H1 (cell line): ENCODE measurements around the gene AGPAT4. TPM values are rescaled to one million over a fixed set of nuclear protein-coding genes. Genes with fewer than 3 reads are reported as not detected.

Source experiments
- CTCF ChIA-PET: fragments of 300-600 bp; sonication (Branson Sonifier 250); formaldehyde crosslinking; loops from one replicate; lab custom pipeline; 2021; ENCODE audit not compliant: partially characterized antibody; lab: Charles Lee
- POLR2A ChIA-PET: fragments of 300-600 bp; sonication (Branson Sonifier 250); formaldehyde crosslinking; loops from one replicate; lab custom pipeline; 2021; ENCODE audit warnings: inconsistent platforms; ENCODE audit not compliant: partially characterized antibody; lab: Charles Lee
- DNase-seq, 2 experiments: peaks; one replicate each; pipeline versions ENCODE4 v3.0.0 to v3.0.0-alpha.2; 2010 to 2022; ENCODE audit warnings: low spot score in 2 of 2, low read depth in 1 of 2, mixed read lengths in 1 of 2
- FAIRE-seq: peaks from 2 replicates; lab custom pipeline; 2011; peaks lifted over from hg19 to GRCh38; lab: Jason Lieb, UNC
- H2AFZ ChIP-seq: 2 replicates; pipeline ENCODE4 v1.8.1; 2012; ENCODE audit warnings: low read length, inconsistent platforms
- H2AK5ac ChIP-seq: 2 replicates; pipeline ENCODE4 v1.6.1; 2013; ENCODE audit warnings: low read depth, low read length
- H2BK120ac ChIP-seq: replicated peaks from 2 replicates; pipeline ENCODE3; 2013; ENCODE audit warnings: low read depth, low read length, inconsistent platforms
- H2BK12ac ChIP-seq: 2 replicates; pipeline ENCODE4 v1.6.1; 2013; ENCODE audit warnings: low read depth, low read length
- H2BK15ac ChIP-seq: 2 replicates; pipeline ENCODE4 v1.6.1; 2013; ENCODE audit warnings: low read length
- H2BK20ac ChIP-seq: 2 replicates; pipeline ENCODE4 v1.6.1; 2013; ENCODE audit warnings: low read length
- H2BK5ac ChIP-seq: 2 replicates; pipeline ENCODE4 v1.6.1; 2013; ENCODE audit warnings: low read depth, low read length
- H3K14ac ChIP-seq: 2 replicates; pipeline ENCODE4 v1.6.1; 2013; ENCODE audit warnings: inconsistent platforms; ENCODE audit not compliant: insufficient read length
- H3K18ac ChIP-seq: 2 replicates; pipeline ENCODE4 v1.6.1; 2013; ENCODE audit warnings: low read length; ENCODE audit errors: extremely low read depth
- H3K23ac ChIP-seq: 2 replicates; pipeline ENCODE4 v1.6.1; 2013; ENCODE audit warnings: inconsistent platforms; ENCODE audit not compliant: insufficient read length
- H3K23me2 ChIP-seq: 2 replicates; pipeline ENCODE4 v1.6.1; 2013; ENCODE audit warnings: low read depth, low read length
- H3K27ac ChIP-seq: 2 replicates; pipeline ENCODE4 v1.6.1; 2011; ENCODE audit warnings: low read depth, low read length, inconsistent platforms
- H3K27me3 ChIP-seq, 4 experiments: replicated peaks in 1 of 4; 1 replicate in 1 of 4; 2 replicates in 3 of 4; pipeline versions ENCODE4 v1.6.1 to v1.8.1; 2011 to 2013; ENCODE audit warnings: low read length in 3 of 4, mild to moderate bottlenecking in 3 of 4, inconsistent platforms in 2 of 4, mixed read lengths in 2 of 4, moderate library complexity in 1 of 4; ENCODE audit not compliant: control insufficient read depth in 3 of 4, insufficient read depth in 3 of 4; ENCODE audit errors: extremely low read depth in 1 of 4
- H3K36me3 ChIP-seq, 4 experiments: 2 replicates each; pipeline versions ENCODE4 v1.6.1 to v1.8.1; 2011 to 2013; ENCODE audit warnings: mild to moderate bottlenecking in 4 of 4, low read length in 3 of 4, moderate library complexity in 2 of 4, control low read depth in 1 of 4, inconsistent platforms in 1 of 4; ENCODE audit not compliant: insufficient read depth in 4 of 4, control insufficient read depth in 2 of 4
- H3K4ac ChIP-seq: replicated peaks from 2 replicates; pipeline ENCODE3; 2013; ENCODE audit warnings: low read length, low read depth, mixed read lengths, inconsistent platforms; ENCODE audit not compliant: insufficient read length
- H3K4me1 ChIP-seq, 4 experiments: replicated peaks in 1 of 4; 1 replicate in 1 of 4; 2 replicates in 3 of 4; pipeline versions ENCODE4 v1.6.1 to v1.8.1; 2011 to 2013; ENCODE audit warnings: low read length in 3 of 4, inconsistent platforms in 2 of 4, mixed read lengths in 1 of 4; ENCODE audit not compliant: insufficient read depth in 4 of 4, control insufficient read depth in 3 of 4
- H3K4me2 ChIP-seq, 2 experiments: 2 replicates each; pipeline versions ENCODE4 v1.6.1 to v1.8.1; 2011 to 2013; ENCODE audit warnings: low read depth in 2 of 2, low read length in 2 of 2, control low read depth in 1 of 2, inconsistent platforms in 1 of 2, mild to moderate bottlenecking in 1 of 2; ENCODE audit not compliant: insufficient read depth in 1 of 2
- H3K4me3 ChIP-seq, 4 experiments: fragments of 200-600, 300-600 bp in 1 of 4; sonication (generic), shearing (Covaris generic), sonication (Bioruptor Twin) in 1 of 4; 2 replicates each; pipeline versions ENCODE4 v1.5.1 to v1.8.1; 2011 to 2016; ENCODE audit warnings: low read length in 4 of 4, low read depth in 3 of 4, control low read depth in 2 of 4, inconsistent platforms in 2 of 4, mild to moderate bottlenecking in 2 of 4, mixed read lengths in 1 of 4, moderate library complexity in 1 of 4; ENCODE audit not compliant: insufficient read depth in 2 of 4; ENCODE audit errors: extremely low read depth in 1 of 4
- H3K56ac ChIP-seq: replicated peaks from 2 replicates; pipeline ENCODE3; 2013; ENCODE audit warnings: low read depth, mild to moderate bottlenecking, mixed read lengths, low read length, inconsistent platforms; ENCODE audit not compliant: insufficient read length
- H3K79me1 ChIP-seq: 2 replicates; pipeline ENCODE4 v1.6.1; 2013; ENCODE audit warnings: low read depth, low read length, control low read depth
- H3K79me2 ChIP-seq, 2 experiments: 2 replicates each; pipeline versions ENCODE4 v1.6.1 to v1.8.1; 2012 to 2013; ENCODE audit warnings: low read length in 2 of 2, mild to moderate bottlenecking in 2 of 2, inconsistent platforms in 1 of 2; ENCODE audit not compliant: insufficient read depth in 2 of 2, control insufficient read depth in 1 of 2
- H3K9ac ChIP-seq, 4 experiments: replicated peaks in 1 of 4; 1 replicate in 1 of 4; 2 replicates in 3 of 4; pipeline versions ENCODE4 v1.6.1 to v1.8.1; 2011 to 2013; ENCODE audit warnings: low read depth in 3 of 4, low read length in 3 of 4, control low read depth in 2 of 4, mild to moderate bottlenecking in 2 of 4, moderate library complexity in 2 of 4, inconsistent platforms in 1 of 4; ENCODE audit errors: extremely low read depth in 1 of 4
- H3K9me3 ChIP-seq, 2 experiments: 2 replicates each; pipeline versions ENCODE4 v1.6.1 to v1.8.1; 2012 to 2013; ENCODE audit warnings: mild to moderate bottlenecking in 2 of 2, moderate library complexity in 2 of 2, control low read depth in 1 of 2, inconsistent platforms in 1 of 2, low read depth in 1 of 2, low read length in 1 of 2, mixed read lengths in 1 of 2; ENCODE audit not compliant: insufficient read depth in 2 of 2
- H4K20me1 ChIP-seq, 2 experiments: replicated peaks in 1 of 2; 2 replicates each; pipeline versions ENCODE3 to v1.8.1; 2011 to 2013; ENCODE audit warnings: inconsistent platforms in 2 of 2, low read length in 2 of 2, mild to moderate bottlenecking in 1 of 2; ENCODE audit not compliant: insufficient read depth in 2 of 2, control insufficient read depth in 1 of 2
- H4K5ac ChIP-seq: 2 replicates; pipeline ENCODE4 v1.6.1; 2013; ENCODE audit warnings: low read length, low read depth, mixed read lengths, inconsistent platforms; ENCODE audit not compliant: insufficient read length
- H4K8ac ChIP-seq: 2 replicates; pipeline ENCODE4 v1.8.0; 2013; ENCODE audit warnings: mild to moderate bottlenecking, moderate library complexity, low read length, inconsistent platforms; ENCODE audit not compliant: insufficient read depth; ENCODE audit errors: extremely low read depth
- H4K91ac ChIP-seq: replicated peaks from 2 replicates; pipeline ENCODE3; 2013; ENCODE audit warnings: low read length, mixed read lengths, inconsistent platforms; ENCODE audit not compliant: insufficient read length
- BRCA1 ChIP-seq: IDR thresholded peaks from 2 replicates; pipeline ENCODE4 v1.6.1; 2012; ENCODE audit warnings: low read depth, low read length, improper control_type of control experiment
- JUN ChIP-seq: IDR thresholded peaks from 2 replicates; pipeline ENCODE4 v1.6.1; 2011; ENCODE audit warnings: low read depth, mild to moderate bottlenecking, improper control_type of control experiment, low read length
- KDM5A ChIP-seq: fragments of 200-600 bp; IDR thresholded peaks from 2 replicates; pipeline ENCODE4 v1.7.1; 2012; ENCODE audit warnings: mild to moderate bottlenecking, low read length, inconsistent platforms, mixed read lengths
- POLR2A ChIP-seq, 2 experiments: IDR thresholded peaks; 1 replicate in 1 of 2; 2 replicates in 1 of 2; pipeline ENCODE4 v1.6.1; 2011; ENCODE audit warnings: low read depth in 2 of 2, low read length in 2 of 2, mild to moderate bottlenecking in 2 of 2; ENCODE audit errors: control extremely low read depth in 1 of 2
- RAD21 ChIP-seq, 2 experiments: IDR thresholded peaks in 1 of 2; conservative IDR thresholded peaks in 1 of 2; 2 replicates each; pipeline ENCODE4 v1.6.1; 2011; ENCODE audit warnings: low read depth in 2 of 2, low read length in 2 of 2, improper control_type of control experiment in 1 of 2, inconsistent platforms in 1 of 2, mild to moderate bottlenecking in 1 of 2, moderate library complexity in 1 of 2
- TAF7 ChIP-seq: optimal IDR thresholded peaks from 2 replicates; pipeline ENCODE3; 2011; ENCODE audit warnings: low read depth, mild to moderate bottlenecking, inconsistent platforms, low read length, moderate library complexity, borderline replicate concordance
- TCF12 ChIP-seq: IDR thresholded peaks from 2 replicates; pipeline ENCODE4 v1.6.1; 2011; ENCODE audit warnings: low read depth, mild to moderate bottlenecking, low read length
- ZNF274 ChIP-seq: IDR thresholded peaks from 2 replicates; pipeline ENCODE4 v1.7.0; 2012; ENCODE audit warnings: low read length, borderline replicate concordance; ENCODE audit errors: extremely low read depth
- WGBS, 2 experiments: shearing (Covaris generic) in 1 of 2; methylation state at CpG; one replicate each; pipeline versions ENCODE4 v1.1.6 to v1.1.7; 2013 to 2015; ENCODE audit warnings: low lambda C conversion rate in 2 of 2, mixed read lengths in 2 of 2, inconsistent platforms in 1 of 2, low coverage in 1 of 2, missing lambda C conversion rate in 1 of 2; ENCODE audit not compliant: insufficient replicate concordance in 2 of 2, insufficient coverage in 1 of 2, insufficient read length in 1 of 2; ENCODE audit errors: extremely low coverage in 1 of 2, missing lambda C conversion rate in 1 of 2; 5-methylcytosine and 5-hydroxymethylcytosine counted together
- polyA plus RNA-seq, 7 experiments: library from polyadenylated mRNA; depleted of rRNA in 3 of 7; stranded (reverse) in 5 of 7; unstranded in 2 of 7; fragments of >200 nt in 5 of 7; fragments of 200-250 nt in 2 of 7; gene quantifications; 1 replicate in 5 of 7; 2 replicates in 1 of 7; 4 replicates in 1 of 7; pipeline versions ENCODE4 v1.2.1 to v1.2.3, GENCODE V29; 2011 to 2013; ENCODE audit warnings: missing spikeins in 2 of 7, mixed read lengths in 2 of 7
- total RNA-seq: library from RNA; stranded (reverse); fragmentation: NEBNext Ultra II Directional; extraction: Animal tissue kit (Norgen Biotek cat#: 25700); gene quantifications from 2 replicates; pipeline ENCODE4 v1.2.1, GENCODE V29; 2021
- TF ChIP-seq, protein P1 (sequence below): IDR thresholded peaks from 2 replicates; pipeline ENCODE4 v1.6.1; 2011; ENCODE audit warnings: low read depth, mild to moderate bottlenecking, low read length; ENCODE audit not compliant: insufficient read depth

AGPAT4 gene
- total and polyA plus RNA-seq, 2 of the 8 experiments (the other 6 are each of a cell fraction or from before 2014, with no cell fraction given): 13.5 to 23.8 TPM

DNA sequence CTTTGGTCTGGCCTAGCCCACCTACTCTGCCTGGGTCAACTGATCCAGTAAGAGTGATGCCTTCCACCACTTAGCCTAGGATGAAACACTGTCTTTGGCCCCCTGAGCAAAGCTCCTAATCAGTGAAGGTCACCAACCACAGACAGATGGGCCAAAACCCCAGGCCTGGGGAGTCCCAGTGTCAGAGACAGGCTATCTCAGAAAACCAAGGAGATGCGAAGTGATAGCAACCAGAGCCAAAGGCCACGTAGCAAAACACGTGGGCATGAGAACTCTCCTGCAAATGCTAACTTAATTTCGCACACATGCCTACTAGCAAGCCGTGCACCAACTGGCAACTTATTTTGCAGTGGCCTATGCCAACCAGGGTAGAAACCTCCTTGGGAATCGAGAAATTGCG, 29.1 kb downstream of the AGPAT4 start:
- no peak overlapping the region; a peak in 1 of 7 replicates for H3K9ac ChIP-seq
- H2BK12ac ChIP-seq: no peak overlapping the region
- H3K9me3 ChIP-seq: no peaks in the 10 kb centered on the region
- no peak overlapping the region for H2BK5ac ChIP-seq
- H3K23ac ChIP-seq: no peak overlapping the region
- no peak overlapping the region for H4K91ac ChIP-seq
- H3K36me3 ChIP-seq: 0 out of 8 replicates have a peak, but pooled peaks cover 0 to 4% (median 0%) of the 10 kb centered on the region in 4 experiments
- no peak overlapping the region for H3K18ac ChIP-seq
- no peaks in the 10 kb centered on the region for H3K23me2 ChIP-seq
- no peak overlapping the region for H4K8ac ChIP-seq
- 0 out of 2 replicates have a peak overlapping the region, but pooled peaks have one; percentile 33 for H2AK5ac ChIP-seq
- H2BK20ac ChIP-seq: no peak overlapping the region
- no peak overlapping the region for H2BK120ac ChIP-seq
- no peak overlapping the region for H3K4ac ChIP-seq
- H3K56ac ChIP-seq: no peak overlapping the region
- ChIA-PET POLR2A (interaction anchor here (1.0 to 2.7 kb wide), 3 partner anchors 9 to 30 kb away, joined by 3 to 13 read pairs (median 3); partner anchors contain the start of gene AGPAT4), CTCF (interaction anchor here (1.5 to 2.6 kb wide), 5 partner anchors 35 to 126 kb away, joined by 3 to 12 read pairs (median 7); no protein-coding TSS in a partner anchor)
- no peak overlapping the region for H3K14ac ChIP-seq
- no peak overlapping the region for H2AFZ ChIP-seq
- peaks cover 7 to 17% of the 10 kb centered on the region in 2 experiments for H4K20me1 ChIP-seq
- H3K79me1 ChIP-seq: peaks cover 11% of the 10 kb centered on the region; the same call in 1 of the 2 replicates
- no peak for FAIRE-seq
- peaks cover 2 to 21% (median 7%) of the 10 kb centered on the region in 4 experiments; a peak in 5 of 7 replicates for H3K4me1 ChIP-seq
- H3K4me2 ChIP-seq: no peak overlapping the region
- H4K5ac ChIP-seq: no peak overlapping the region
- no peak overlapping the region for H3K4me3 ChIP-seq
- DNase-seq: peak in 1 of 2 experiments; percentile 36
- no peak overlapping the region for H2BK15ac ChIP-seq
- WGBS, 2 experiments: 87% methylated on average over 7 of the region's 7 CpGs; no CpG with 5 or more reads in 1 of the 2 experiments
- H3K27ac ChIP-seq: no peak overlapping the region
- peaks cover 0 to 90% of the 10 kb centered on the region in 2 experiments; a peak in 3 of 4 replicates for H3K79me2 ChIP-seq
- H3K27me3 ChIP-seq: no peaks in the 10 kb centered on the region
- no peak for TF ChIP-seq TCF12
- no peak for TF ChIP-seq BRCA1
- no peak for TF ChIP-seq POLR2A (IDR thresholded peaks at IDR 0.05; ENCODE audit: control extremely low read depth in 1 of 2, low read depth in 2 of 2, low read length in 2 of 2)
- no peak for TF ChIP-seq JUN
- TF ChIP-seq, protein P1, sequence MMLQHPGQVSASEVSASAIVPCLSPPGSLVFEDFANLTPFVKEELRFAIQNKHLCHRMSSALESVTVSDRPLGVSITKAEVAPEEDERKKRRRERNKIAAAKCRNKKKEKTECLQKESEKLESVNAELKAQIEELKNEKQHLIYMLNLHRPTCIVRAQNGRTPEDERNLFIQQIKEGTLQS: no peak
- no peak for TF ChIP-seq KDM5A
- TF ChIP-seq ZNF274: no peak
- TF ChIP-seq TAF7: no peak
- no peak for TF ChIP-seq RAD21 (IDR thresholded peaks at IDR 0.05 in 1 of 2, conservative IDR thresholded peaks at IDR 0.05 in 1 of 2; ENCODE audit: low read depth in 2 of 2, low read length in 2 of 2)
